Subcutaneous adipose tissue (tissue), 4 donors: ENCODE measurements around the gene ZBTB7A. TPM values are rescaled to one million over a fixed set of nuclear protein-coding genes. Genes with fewer than 3 reads are reported as not detected.

Experiments used
- CTCF ChIP-seq: fragments of 450-650 bp; IDR thresholded peaks from one replicate; pipeline ENCODE4 v1.5.1; 2016; ENCODE audit warnings: low read depth, mild to moderate bottlenecking, control low read depth, antibody characterized with exemption, moderate library complexity
- total RNA-seq, 4 donors: library from RNA; depleted of rRNA; stranded (reverse); fragments of >200 nt; gene quantifications; one replicate each; pipeline ENCODE4 v1.1.0, GENCODE V29; 2016

Gene ZBTB7A
- total RNA-seq, 4 donors from 2014 or later, result 14.2 to 63.9 (median 28.7) TPM

- TF ChIP-seq CTCF, result no peak
Measured at GRCh38 chr19:4034048-4035017, 32.4 kb downstream of the ZBTB7A start.

GRCh38 chr19:4033028-4033956, 33.4 kb downstream of the ZBTB7A start:
- TF ChIP-seq CTCF, result no peak

- TF ChIP-seq CTCF, result no peak
Measured at GRCh38 chr19:4032436-4032835, 34.3 kb downstream of the ZBTB7A start.

- TF ChIP-seq CTCF, result no peak
Measured at GRCh38 chr19:4031420-4031819, 35.3 kb downstream of the ZBTB7A start.

- no peak for TF ChIP-seq CTCF
Measured at GRCh38 chr19:4030981-4031380, 35.7 kb downstream of the ZBTB7A start.

GRCh38 chr19:4030552-4030951, 36.1 kb downstream of the ZBTB7A start:
- TF ChIP-seq CTCF, result no peak

- TF ChIP-seq CTCF, result no peak
Measured at GRCh38 chr19:4029247-4029614, 37.5 kb downstream of the ZBTB7A start.
